Choroid plexus epithelial cell (primary cell): ENCODE data around the gene PROSER1.
A peak's percentile ranks its signal among the peaks of the same experiment; 100 is the strongest.

Experiments used
- DNase-seq: peaks from one replicate; pipeline ENCODE4 v3.0.0-alpha.2; 2010; ENCODE audit warnings: low read depth
- H3K4me3 ChIP-seq: 2 replicates; pipeline ENCODE4 v1.5.1; 2011; ENCODE audit warnings: low read depth, mild to moderate bottlenecking, control low read depth, low read length, moderate library complexity
- TF ChIP-seq, protein P1 (sequence below): conservative IDR thresholded peaks from 2 replicates; pipeline ENCODE4 v1.5.1; 2011; ENCODE audit warnings: low read depth, mild to moderate bottlenecking, control low read depth, inconsistent platforms, low read length, moderate library complexity

PROSER1 gene

DNA sequence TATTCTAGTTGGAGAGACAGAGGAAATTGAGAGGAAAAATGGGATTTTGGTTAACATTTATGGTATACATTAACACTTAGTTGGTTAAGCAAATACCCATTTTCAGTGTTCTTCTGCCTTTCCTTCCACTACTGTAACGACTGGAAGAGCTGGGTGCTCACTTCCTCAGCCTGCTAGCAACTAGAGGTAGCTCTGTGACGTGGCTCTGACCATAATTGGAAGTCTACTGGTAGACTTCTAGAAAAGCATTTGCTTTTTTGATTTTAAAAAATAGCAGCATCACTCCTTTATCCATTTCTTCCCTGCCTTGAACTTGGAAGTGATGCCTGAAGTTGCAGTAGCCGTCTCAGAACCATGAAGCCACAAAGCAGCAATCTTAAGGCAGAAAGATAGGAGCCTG is 16.2 kb upstream of the PROSER1 start:
- no peak overlapping the region for H3K4me3 ChIP-seq
- TF ChIP-seq, protein P1, sequence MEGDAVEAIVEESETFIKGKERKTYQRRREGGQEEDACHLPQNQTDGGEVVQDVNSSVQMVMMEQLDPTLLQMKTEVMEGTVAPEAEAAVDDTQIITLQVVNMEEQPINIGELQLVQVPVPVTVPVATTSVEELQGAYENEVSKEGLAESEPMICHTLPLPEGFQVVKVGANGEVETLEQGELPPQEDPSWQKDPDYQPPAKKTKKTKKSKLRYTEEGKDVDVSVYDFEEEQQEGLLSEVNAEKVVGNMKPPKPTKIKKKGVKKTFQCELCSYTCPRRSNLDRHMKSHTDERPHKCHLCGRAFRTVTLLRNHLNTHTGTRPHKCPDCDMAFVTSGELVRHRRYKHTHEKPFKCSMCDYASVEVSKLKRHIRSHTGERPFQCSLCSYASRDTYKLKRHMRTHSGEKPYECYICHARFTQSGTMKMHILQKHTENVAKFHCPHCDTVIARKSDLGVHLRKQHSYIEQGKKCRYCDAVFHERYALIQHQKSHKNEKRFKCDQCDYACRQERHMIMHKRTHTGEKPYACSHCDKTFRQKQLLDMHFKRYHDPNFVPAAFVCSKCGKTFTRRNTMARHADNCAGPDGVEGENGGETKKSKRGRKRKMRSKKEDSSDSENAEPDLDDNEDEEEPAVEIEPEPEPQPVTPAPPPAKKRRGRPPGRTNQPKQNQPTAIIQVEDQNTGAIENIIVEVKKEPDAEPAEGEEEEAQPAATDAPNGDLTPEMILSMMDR = no peak
- DNase-seq = no peak

- DNase-seq = no peak
- H3K4me3 ChIP-seq = no peak overlapping the region
- TF ChIP-seq, protein P1 = no peak
Measured at GRCh38 chr13:39052944-39053343, 15.1 kb upstream of the PROSER1 start.

DNA sequence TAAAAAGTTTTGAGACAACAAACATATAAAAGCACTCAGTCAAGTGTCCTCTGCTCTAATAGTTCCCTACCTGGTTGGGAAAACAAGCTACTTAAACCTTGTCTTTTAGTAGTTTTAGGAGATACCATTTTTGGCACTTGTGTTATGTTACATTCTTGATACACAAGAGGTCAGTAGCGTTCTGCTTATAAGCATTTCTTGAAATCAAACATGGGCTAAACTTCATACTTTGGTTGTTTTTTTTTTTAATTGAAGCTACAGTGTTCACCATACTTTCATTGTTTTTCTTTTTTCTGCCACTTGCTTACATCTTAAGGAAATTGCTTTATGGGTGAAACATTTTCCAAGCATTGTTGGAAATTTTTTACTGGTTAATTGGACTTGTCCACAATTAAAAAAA is 13.3 kb upstream of the PROSER1 start:
- peak; percentile 73 for DNase-seq
- TF ChIP-seq, protein P1 = peak; percentile 49

GRCh38 chr13:39049274-39049673 is 11.4 kb upstream of the PROSER1 start:
- TF ChIP-seq, protein P1 = no peak
- DNase-seq = no peak
- H3K4me3 ChIP-seq = no peak overlapping the region

More for the DNA sequence above, 13.3 kb upstream of the PROSER1 start:
- H3K4me3 ChIP-seq = no peak overlapping the region

DNA sequence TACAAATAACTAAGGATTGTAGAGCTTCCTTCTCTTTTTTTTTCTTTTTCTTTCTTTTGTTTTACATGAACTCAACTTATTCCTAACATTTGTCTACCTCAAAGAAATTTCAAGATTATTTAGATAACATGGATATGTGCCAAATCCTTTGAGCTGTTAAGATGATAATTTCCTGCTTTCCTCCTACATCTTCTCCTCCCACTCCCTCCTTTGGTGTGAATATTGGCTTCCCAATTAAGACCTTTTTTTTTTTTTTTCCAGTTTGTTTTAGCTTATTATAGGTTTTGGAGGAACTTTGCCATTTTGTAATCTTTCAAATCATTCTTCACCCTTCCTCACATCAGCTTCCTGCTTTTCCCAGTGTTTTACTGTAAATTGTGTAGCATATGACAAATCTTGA is 10.9 kb upstream of the PROSER1 start:
- TF ChIP-seq, protein P1 = no peak
- H3K4me3 ChIP-seq = no peak overlapping the region
- DNase-seq = no peak

GRCh38 chr13:39047560-39047959 is 9.7 kb upstream of the PROSER1 start:
- H3K4me3 ChIP-seq = no peak overlapping the region
- DNase-seq = peak; percentile 40
- TF ChIP-seq, protein P1 = peak; percentile 42

DNA sequence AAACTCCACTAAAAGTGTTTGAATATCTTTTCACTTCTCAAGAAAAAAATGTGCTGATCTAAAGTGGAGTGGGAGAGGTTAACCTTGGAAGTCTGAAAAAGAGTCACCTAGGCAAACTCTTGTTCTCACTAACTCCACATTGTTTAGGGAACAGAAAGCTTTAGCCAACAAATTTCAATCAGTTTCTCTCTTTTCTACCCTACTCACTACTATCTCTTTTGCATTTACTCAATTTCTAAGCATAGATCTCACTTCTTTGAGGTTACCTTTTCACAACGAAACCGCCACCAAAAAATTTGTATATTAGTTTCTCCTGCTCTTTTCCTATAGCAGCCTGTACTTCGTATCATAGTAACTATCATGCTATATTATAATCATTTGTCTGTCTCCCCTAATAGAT is 6.6 kb upstream of the PROSER1 start:
- DNase-seq = no peak
- no peak overlapping the region for H3K4me3 ChIP-seq
- TF ChIP-seq, protein P1 = no peak
